Kidney (tissue), 14 donors: Measurements from ENCODE around the gene SUV39H2. TPM values are rescaled to one million over a fixed set of nuclear protein-coding genes. Genes with fewer than 3 reads are reported as not detected.

ENCODE experiments used
- DNase-seq, 5 donors: peaks; one replicate each; pipeline ENCODE4 v3.0.0-alpha.2; 2013 to 2020
- FAIRE-seq: peaks from 2 replicates; lab custom pipeline; 2012; peaks lifted over from hg19 to GRCh38; lab: Jason Lieb, UNC
- H3K27ac ChIP-seq, 2 donors: one replicate each; pipeline ENCODE4 v1.7.0; 2013; ENCODE audit warnings: low read depth in 2 of 2, low read length in 2 of 2, inconsistent platforms in 1 of 2
- H3K27me3 ChIP-seq: one replicate; pipeline ENCODE4 v1.7.1; 2013; ENCODE audit warnings: low read length, inconsistent platforms; ENCODE audit not compliant: control insufficient read depth, insufficient read depth
- H3K36me3 ChIP-seq, 3 donors: one replicate each; pipeline versions ENCODE4 v1.7.0 to v1.7.1; 2013; ENCODE audit warnings: low read length in 3 of 3, control low read depth in 1 of 3, inconsistent platforms in 1 of 3; ENCODE audit not compliant: insufficient read depth in 3 of 3, control insufficient read depth in 2 of 3
- H3K4me1 ChIP-seq, 3 donors: one replicate each; pipeline versions ENCODE4 v1.7.0 to v1.7.1; 2013; ENCODE audit warnings: low read length in 3 of 3, inconsistent platforms in 1 of 3, low read depth in 1 of 3; ENCODE audit not compliant: control insufficient read depth in 2 of 3, insufficient read depth in 2 of 3
- H3K4me3 ChIP-seq, 3 donors: one replicate each; pipeline versions ENCODE4 v1.7.0 to v1.8.1; 2013; ENCODE audit warnings: low read length in 3 of 3, control low read depth in 1 of 3, inconsistent platforms in 1 of 3
- H3K9ac ChIP-seq, 3 donors: one replicate each; pipeline versions ENCODE4 v1.7.0 to v1.7.1; 2013; ENCODE audit warnings: low read length in 3 of 3, control low read depth in 1 of 3, inconsistent platforms in 1 of 3
- H3K9me3 ChIP-seq, 3 donors: one replicate each; pipeline versions ENCODE4 v1.7.0 to v1.7.1; 2013; ENCODE audit warnings: low read length in 3 of 3, control low read depth in 1 of 3, inconsistent platforms in 1 of 3; ENCODE audit not compliant: control insufficient read depth in 2 of 3, insufficient read depth in 1 of 3
- intact Hi-C: fragments of 100-400 bp; cut with DNase I; formaldehyde crosslinking; loops from one replicate; pipeline ENCODE4 v1.11.1; 2022
- polyA plus RNA-seq: library from polyadenylated mRNA; stranded (reverse); fragments of 350-450 nt; fragmentation: Illumina TruSeq; extraction: RNeasy Lipid Tissue Mini Kit (QIAGEN cat#74804); gene quantifications from one replicate; pipeline ENCODE4 v1.2.3, GENCODE V29; 2014; ENCODE audit warnings: low read depth, low replicate concordance; ENCODE audit not compliant: insufficient read depth
- total RNA-seq: library from RNA; stranded (reverse); fragmentation: NEBNext Ultra II Directional; extraction: Animal tissue kit (Norgen Biotek cat#: 25700); gene quantifications from one replicate; pipeline ENCODE4 v1.2.1, GENCODE V29; 2021
- TF ChIP-seq, protein P1 (sequence below): IDR thresholded peaks from 3 replicates; pipeline ENCODE4 v1.5.1; 2012; ENCODE audit warnings: mild to moderate bottlenecking, moderate library complexity, borderline replicate concordance; ENCODE audit not compliant: insufficient read depth; ENCODE audit errors: extremely low read depth
- donor health status: control.
- donor health status: control.
- donor health status: control.
- donor health status: control.
- donor health status: control.
- donor health status: DM: yes; HTN: yes; CAD: no.
- donor health status: Normal renal cell carcinoma (clear cell type).

SUV39H2 gene
- total and polyA plus RNA-seq, 2 donors from 2014 or later, result 3.8 to 5.1 TPM

- H3K4me3 ChIP-seq, result no peak overlapping the region
- intact Hi-C loops, result no loop called here
- DNase-seq (no peak), FAIRE-seq (no peak)
- H3K36me3 ChIP-seq, result peaks cover 7 to 18% (median 14%) of the 10 kb centered on the region in 3 donors
- H3K9me3 ChIP-seq, result no peaks in the 10 kb centered on the region
- no peak overlapping the region for H3K27ac ChIP-seq
- no peaks in the 10 kb centered on the region for H3K4me1 ChIP-seq
- TF ChIP-seq, protein P1, sequence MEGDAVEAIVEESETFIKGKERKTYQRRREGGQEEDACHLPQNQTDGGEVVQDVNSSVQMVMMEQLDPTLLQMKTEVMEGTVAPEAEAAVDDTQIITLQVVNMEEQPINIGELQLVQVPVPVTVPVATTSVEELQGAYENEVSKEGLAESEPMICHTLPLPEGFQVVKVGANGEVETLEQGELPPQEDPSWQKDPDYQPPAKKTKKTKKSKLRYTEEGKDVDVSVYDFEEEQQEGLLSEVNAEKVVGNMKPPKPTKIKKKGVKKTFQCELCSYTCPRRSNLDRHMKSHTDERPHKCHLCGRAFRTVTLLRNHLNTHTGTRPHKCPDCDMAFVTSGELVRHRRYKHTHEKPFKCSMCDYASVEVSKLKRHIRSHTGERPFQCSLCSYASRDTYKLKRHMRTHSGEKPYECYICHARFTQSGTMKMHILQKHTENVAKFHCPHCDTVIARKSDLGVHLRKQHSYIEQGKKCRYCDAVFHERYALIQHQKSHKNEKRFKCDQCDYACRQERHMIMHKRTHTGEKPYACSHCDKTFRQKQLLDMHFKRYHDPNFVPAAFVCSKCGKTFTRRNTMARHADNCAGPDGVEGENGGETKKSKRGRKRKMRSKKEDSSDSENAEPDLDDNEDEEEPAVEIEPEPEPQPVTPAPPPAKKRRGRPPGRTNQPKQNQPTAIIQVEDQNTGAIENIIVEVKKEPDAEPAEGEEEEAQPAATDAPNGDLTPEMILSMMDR, result no peak
- no peak overlapping the region for H3K9ac ChIP-seq
- H3K27me3 ChIP-seq, result no peaks in the 10 kb centered on the region
These were observed 47.4 kb downstream of the SUV39H2 start for GRCh38 chr10:14926061-14926470.

- Histone ChIP-seq H3K27me3 (no peaks in the 10 kb centered on the region), H3K4me3 (no peak overlapping the region), H3K27ac (no peak overlapping the region), H3K9ac (no peak overlapping the region), H3K4me1 (no peaks in the 10 kb centered on the region), H3K36me3 (peaks cover 7 to 14% (median 7%) of the 10 kb centered on the region in 3 donors), H3K9me3 (no peaks in the 10 kb centered on the region)
- DNase-seq, result no peak
- intact Hi-C loops, result no loop called here
- no peak for FAIRE-seq
- TF ChIP-seq, protein P1, result no peak
These were observed 48.2 kb downstream of the SUV39H2 start for GRCh38 chr10:14926722-14927416.

- Histone ChIP-seq H3K9ac (no peak overlapping the region), H3K27me3 (no peaks in the 10 kb centered on the region), H3K9me3 (no peaks in the 10 kb centered on the region), H3K36me3 (peaks cover 7 to 17% (median 14%) of the 10 kb centered on the region in 3 donors), H3K27ac (no peak overlapping the region), H3K4me1 (no peaks in the 10 kb centered on the region), H3K4me3 (no peak overlapping the region)
- FAIRE-seq (no peak), DNase-seq (no peak)
- TF ChIP-seq, protein P1, result no peak
- intact Hi-C loops, result no loop called here
These were observed 51.9 kb downstream of the SUV39H2 start for GRCh38 chr10:14930610-14931009.
